BLaER1 (cell line): ENCODE measurements around the gene TIMD4.
"Not testable (repeated sequence)": the region's sequence is repeated elsewhere in the genome, so short reads cannot be mapped to it uniquely, and the experiment has no call there.

ENCODE experiments used
- H3K27ac ChIP-seq: shearing (Covaris generic); formaldehyde crosslinking; 2 replicates; pipeline ENCODE4 v1.8.1; 2022
- H3K27me3 ChIP-seq: shearing (Covaris generic); formaldehyde crosslinking; 2 replicates; pipeline ENCODE4 v1.8.1; 2022
- H3K36me3 ChIP-seq: shearing (Covaris generic); formaldehyde crosslinking; 2 replicates; pipeline ENCODE4 v1.8.1; 2022
- H3K4me1 ChIP-seq: shearing (Covaris generic); formaldehyde crosslinking; 2 replicates; pipeline ENCODE4 v1.8.1; 2022
- H3K4me2 ChIP-seq: shearing (Covaris generic); formaldehyde crosslinking; 2 replicates; pipeline ENCODE4 v1.8.1; 2022
- H3K4me3 ChIP-seq: shearing (Covaris generic); formaldehyde crosslinking; 2 replicates; pipeline ENCODE4 v1.8.1; 2022
- H3K9ac ChIP-seq: shearing (Covaris generic); formaldehyde crosslinking; 2 replicates; pipeline ENCODE4 v1.8.1; 2022
- H3K9me3 ChIP-seq: shearing (Covaris generic); formaldehyde crosslinking; 2 replicates; pipeline ENCODE4 v1.8.1; 2022
- H4K20me1 ChIP-seq: shearing (Covaris generic); formaldehyde crosslinking; 2 replicates; pipeline ENCODE4 v1.8.1; 2022
- Cebpa-rat ChIP-seq: shearing (Covaris generic); IDR thresholded peaks from 2 replicates; pipeline ENCODE4 v1.8.1; 2022

The TIMD4 gene

GRCh38 chr5:156963125-156963524 is at the start of gene TIMD4:
Gene TIMD4 (minus strand): TSS chr5:156963226. CDS start chr5:156963198, 28 bp downstream.
- no peaks in the 10 kb centered on the region for H3K4me1 ChIP-seq
- TF ChIP-seq Cebpa-rat: no peak
- no peaks in the 10 kb centered on the region for H3K27me3 ChIP-seq
- H4K20me1 ChIP-seq: no peaks in the 10 kb centered on the region
- no peak within 1 kb of the TSS for H3K9ac ChIP-seq
- no peaks in the 10 kb centered on the region for H3K9me3 ChIP-seq
- no peak within 1 kb of the TSS for H3K4me2 ChIP-seq
- H3K27ac ChIP-seq: no peak within 1 kb of the TSS
- H3K4me3 ChIP-seq: no peak within 1 kb of the TSS
- no peaks in the 10 kb centered on the region for H3K36me3 ChIP-seq

- H3K9me3 ChIP-seq: peaks cover 12% of the 10 kb centered on the region
- no peak overlapping the region for H3K4me3 ChIP-seq
- no peaks in the 10 kb centered on the region for H3K4me1 ChIP-seq
- no peaks in the 10 kb centered on the region for H4K20me1 ChIP-seq
- H3K4me2 ChIP-seq: no peak overlapping the region
- no peaks in the 10 kb centered on the region for H3K27me3 ChIP-seq
- no peak for TF ChIP-seq Cebpa-rat
- H3K9ac ChIP-seq: no peak overlapping the region
- no peak overlapping the region for H3K27ac ChIP-seq
- no peaks in the 10 kb centered on the region for H3K36me3 ChIP-seq
Observed at GRCh38 chr5:157006262-157006661, 43.2 kb upstream of the TIMD4 start.

- H3K4me1 ChIP-seq: no peaks in the 10 kb centered on the region
- no peaks in the 10 kb centered on the region for H3K27me3 ChIP-seq
- no peak for TF ChIP-seq Cebpa-rat
- H3K4me2 ChIP-seq: no peak overlapping the region
- no peak overlapping the region for H3K4me3 ChIP-seq
- no peak overlapping the region for H3K9ac ChIP-seq
- H4K20me1 ChIP-seq: no peaks in the 10 kb centered on the region
- no peaks in the 10 kb centered on the region for H3K36me3 ChIP-seq
- peaks cover 23% of the 10 kb centered on the region for H3K9me3 ChIP-seq
- H3K27ac ChIP-seq: no peak overlapping the region
Observed at GRCh38 chr5:157004893-157005551, 42.0 kb upstream of the TIMD4 start.

GRCh38 chr5:156991714-156992113 is 28.7 kb upstream of the TIMD4 start:
- no peaks in the 10 kb centered on the region for H3K36me3 ChIP-seq

GRCh38 chr5:156984064-156984463 is 21.0 kb upstream of the TIMD4 start:
- Histone ChIP-seq H3K4me2 (no peak overlapping the region), H3K9me3 (no peaks in the 10 kb centered on the region), H3K36me3 (no peaks in the 10 kb centered on the region), H3K4me1 (peaks cover 8% of the 10 kb centered on the region; the same call in 1 of the 2 replicates), H3K27me3 (no peaks in the 10 kb centered on the region), H4K20me1 (no peaks in the 10 kb centered on the region), H3K27ac (no peak overlapping the region), H3K4me3 (no peak overlapping the region), H3K9ac (no peak overlapping the region)
- no peak for TF ChIP-seq Cebpa-rat

More at GRCh38 chr5:156991714-156992113, 28.7 kb upstream of the TIMD4 start:
- H3K9ac ChIP-seq: no peak overlapping the region
- no peaks in the 10 kb centered on the region for H3K9me3 ChIP-seq
- TF ChIP-seq Cebpa-rat: no peak
- no peak overlapping the region for H3K4me2 ChIP-seq
- H3K27me3 ChIP-seq: no peaks in the 10 kb centered on the region
- H3K4me3 ChIP-seq: no peak overlapping the region
- no peak overlapping the region for H3K27ac ChIP-seq
- H4K20me1 ChIP-seq: no peaks in the 10 kb centered on the region
- no peaks in the 10 kb centered on the region for H3K4me1 ChIP-seq

GRCh38 chr5:156981481-156981880 is 18.5 kb upstream of the TIMD4 start:
- H3K36me3 ChIP-seq: no peaks in the 10 kb centered on the region
- no peak for TF ChIP-seq Cebpa-rat

GRCh38 chr5:156974328-156974727 is 11.3 kb upstream of the TIMD4 start:
- TF ChIP-seq Cebpa-rat: no peak
- Histone ChIP-seq H3K27me3 (no peaks in the 10 kb centered on the region), H3K4me1 (no peaks in the 10 kb centered on the region)

More at GRCh38 chr5:156981481-156981880, 18.5 kb upstream of the TIMD4 start:
- H3K9ac ChIP-seq: no peak overlapping the region
- H3K4me2 ChIP-seq: no peak overlapping the region
- H4K20me1 ChIP-seq: no peaks in the 10 kb centered on the region
- H3K27ac ChIP-seq: no peak overlapping the region
- H3K4me1 ChIP-seq: peaks cover 8% of the 10 kb centered on the region; the same call in 1 of the 2 replicates
- no peak overlapping the region for H3K4me3 ChIP-seq
- no peaks in the 10 kb centered on the region for H3K27me3 ChIP-seq
- no peaks in the 10 kb centered on the region for H3K9me3 ChIP-seq

GRCh38 chr5:156971848-156972525 is 9.0 kb upstream of the TIMD4 start:
- H3K36me3 ChIP-seq: no peaks in the 10 kb centered on the region
- no peaks in the 10 kb centered on the region for H4K20me1 ChIP-seq
- no peak for TF ChIP-seq Cebpa-rat
- H3K4me2 ChIP-seq: no peak overlapping the region
- H3K9me3 ChIP-seq: no peaks in the 10 kb centered on the region
- H3K27me3 ChIP-seq: no peaks in the 10 kb centered on the region
- no peak overlapping the region for H3K9ac ChIP-seq
- H3K4me1 ChIP-seq: no peaks in the 10 kb centered on the region
- no peak overlapping the region for H3K4me3 ChIP-seq
- no peak overlapping the region for H3K27ac ChIP-seq

More at GRCh38 chr5:156974328-156974727, 11.3 kb upstream of the TIMD4 start:
- Histone ChIP-seq H4K20me1 (no peaks in the 10 kb centered on the region), H3K4me3 (no peak overlapping the region), H3K4me2 (no peak overlapping the region), H3K36me3 (no peaks in the 10 kb centered on the region), H3K9me3 (no peaks in the 10 kb centered on the region), H3K27ac (no peak overlapping the region), H3K9ac (no peak overlapping the region)

GRCh38 chr5:156971415-156971814 is 8.4 kb upstream of the TIMD4 start:
- Histone ChIP-seq H3K4me3 (no peak overlapping the region), H3K4me1 (no peaks in the 10 kb centered on the region), H3K4me2 (no peak overlapping the region), H3K36me3 (no peaks in the 10 kb centered on the region), H3K27ac (no peak overlapping the region), H3K9me3 (no peaks in the 10 kb centered on the region), H4K20me1 (no peaks in the 10 kb centered on the region), H3K27me3 (no peaks in the 10 kb centered on the region), H3K9ac (no peak overlapping the region)
- TF ChIP-seq Cebpa-rat: no peak

- not testable (repeated sequence) for H3K4me2 ChIP-seq, H3K36me3 ChIP-seq, H3K9me3 ChIP-seq, H3K4me3 ChIP-seq, H4K20me1 ChIP-seq, H3K27ac ChIP-seq, H3K9ac ChIP-seq, H3K27me3 ChIP-seq, H3K4me1 ChIP-seq
Observed at GRCh38 chr5:156967386-156967785, 4.4 kb upstream of the TIMD4 start.
